Measurements from ENCODE around the gene CYTH4. TPM values are rescaled to one million over a fixed set of nuclear protein-coding genes. Genes with fewer than 3 reads are reported as not detected.
"Not testable (repeated sequence)": the region's sequence is repeated elsewhere in the genome, so short reads cannot be mapped to it uniquely, and the experiment has no call there.

CYTH4 gene
- total RNA-seq, 1 donor from 2014 or later: under 0.01 TPM

DNA sequence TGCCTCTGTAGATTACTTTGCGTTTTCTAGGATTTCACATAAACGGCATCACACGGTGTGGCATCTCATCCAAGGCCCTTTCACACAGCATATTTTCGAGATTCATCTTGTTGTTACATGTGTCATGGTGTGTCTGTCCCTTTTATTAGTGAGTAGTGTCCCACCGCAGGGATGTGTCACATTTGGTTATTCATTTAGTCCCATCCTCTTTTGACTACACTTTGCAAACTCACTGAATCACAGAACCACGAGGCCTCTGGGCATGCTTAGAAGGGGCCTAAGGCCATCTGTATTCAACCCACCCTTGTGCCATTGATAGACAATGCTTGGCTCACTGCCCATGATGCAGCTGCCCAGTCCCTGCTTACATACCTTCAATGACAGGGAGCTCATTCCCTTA, 34.1 kb upstream of the CYTH4 start:
- DNase-seq (ENCODE audit: low read depth, low spot score): no peak

- no peak for DNase-seq (ENCODE audit: low read depth, low spot score)
These were observed 32.3 kb upstream of the CYTH4 start for GRCh38 chr22:37249986-37250385.

DNA sequence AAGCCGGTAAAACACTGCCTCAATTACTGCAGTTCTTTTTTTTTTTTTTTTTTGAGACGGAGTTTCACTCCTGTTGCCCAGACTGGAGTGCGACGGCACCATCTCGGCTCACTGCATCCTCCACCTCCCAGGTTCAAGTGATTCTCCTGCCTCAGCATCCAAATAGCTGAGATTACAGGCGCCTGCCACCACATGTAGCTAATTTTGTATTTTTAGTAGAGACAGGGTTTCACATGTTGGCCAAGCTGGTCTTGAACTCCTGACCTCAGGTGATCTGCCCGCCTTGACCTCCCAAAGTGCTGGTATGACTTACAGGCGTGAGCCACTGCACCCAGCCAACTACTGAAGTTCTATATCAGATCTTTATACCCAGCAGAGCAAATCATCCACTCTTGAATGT, 30.5 kb upstream of the CYTH4 start:
- not testable (repeated sequence) for DNase-seq (ENCODE audit: low read depth, low spot score)

DNA sequence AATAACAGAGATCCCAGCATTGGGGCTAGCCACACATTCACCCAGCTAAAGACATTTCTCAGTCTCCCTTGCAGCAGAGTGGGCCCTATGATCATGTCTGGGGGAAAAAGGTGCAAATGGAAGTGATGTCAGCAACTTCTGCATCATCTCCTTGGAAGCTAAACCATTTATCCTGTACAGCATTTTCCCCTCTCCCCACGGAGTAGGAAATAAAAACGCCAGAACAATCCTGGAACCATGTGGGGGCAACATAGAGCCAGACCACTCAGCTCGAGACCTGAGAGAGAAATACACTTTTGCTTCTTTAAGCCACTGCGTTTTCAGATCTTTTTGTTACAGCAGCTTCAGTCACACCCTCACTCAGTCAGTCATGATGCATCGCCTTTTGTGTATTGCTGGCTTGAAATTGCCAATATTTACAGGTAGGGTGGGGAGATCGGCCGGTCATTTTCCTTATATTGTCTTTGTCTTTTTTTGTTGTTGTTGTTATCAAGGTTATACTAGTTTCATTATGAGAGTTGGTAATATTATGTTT, 29.1 kb upstream of the CYTH4 start:
- DNase-seq (ENCODE audit: low read depth, low spot score): no peak

GRCh38 chr22:37254209-37254866, 28.0 kb upstream of the CYTH4 start:
- peak; percentile 57 for DNase-seq (ENCODE audit: low read depth, low spot score)

- DNase-seq (ENCODE audit: low read depth, low spot score): peak; percentile 77
These were observed 27.5 kb upstream of the CYTH4 start for GRCh38 chr22:37254867-37255233.

- DNase-seq (ENCODE audit: low read depth, low spot score): no peak
These were observed 26.7 kb upstream of the CYTH4 start for GRCh38 chr22:37255558-37256006.

- DNase-seq (ENCODE audit: low read depth, low spot score): no peak
These were observed 26.1 kb upstream of the CYTH4 start for GRCh38 chr22:37256075-37256726.

DNA sequence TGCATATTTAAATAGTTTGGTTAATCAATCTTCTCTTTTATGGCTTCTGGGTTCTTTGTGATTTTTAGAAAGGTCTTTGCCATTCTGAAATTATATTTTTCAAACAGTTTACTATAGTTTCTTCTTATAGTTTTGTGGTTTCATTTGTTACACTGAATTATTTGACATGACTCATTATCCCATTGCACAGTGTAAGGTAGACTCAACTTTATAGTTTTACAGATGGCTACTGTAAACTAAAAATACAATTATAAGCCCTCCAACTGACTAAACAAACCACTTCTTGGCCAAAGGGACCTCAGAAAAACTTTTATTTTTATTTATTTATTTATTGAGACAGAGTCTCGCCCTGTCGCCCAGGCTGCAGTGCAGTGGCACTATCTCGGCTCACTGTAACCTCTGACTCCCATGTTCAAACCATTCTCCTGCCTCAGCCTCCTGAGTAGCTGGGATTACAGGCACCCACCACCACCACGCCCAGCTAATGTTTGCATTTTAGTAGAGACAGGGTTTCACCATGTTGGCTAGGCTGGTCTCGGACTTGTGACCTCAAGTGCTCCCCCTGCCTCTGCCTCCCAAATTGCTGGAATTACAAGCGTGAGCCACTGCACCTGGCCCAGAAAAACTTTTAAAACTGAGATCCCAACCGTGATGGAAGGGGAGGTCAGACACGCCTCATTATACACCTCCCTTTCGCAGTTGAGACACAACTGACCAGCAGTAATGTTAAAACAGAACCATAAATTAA, 24.1 kb upstream of the CYTH4 start:
- DNase-seq (ENCODE audit: low read depth, low spot score): no peak

DNA sequence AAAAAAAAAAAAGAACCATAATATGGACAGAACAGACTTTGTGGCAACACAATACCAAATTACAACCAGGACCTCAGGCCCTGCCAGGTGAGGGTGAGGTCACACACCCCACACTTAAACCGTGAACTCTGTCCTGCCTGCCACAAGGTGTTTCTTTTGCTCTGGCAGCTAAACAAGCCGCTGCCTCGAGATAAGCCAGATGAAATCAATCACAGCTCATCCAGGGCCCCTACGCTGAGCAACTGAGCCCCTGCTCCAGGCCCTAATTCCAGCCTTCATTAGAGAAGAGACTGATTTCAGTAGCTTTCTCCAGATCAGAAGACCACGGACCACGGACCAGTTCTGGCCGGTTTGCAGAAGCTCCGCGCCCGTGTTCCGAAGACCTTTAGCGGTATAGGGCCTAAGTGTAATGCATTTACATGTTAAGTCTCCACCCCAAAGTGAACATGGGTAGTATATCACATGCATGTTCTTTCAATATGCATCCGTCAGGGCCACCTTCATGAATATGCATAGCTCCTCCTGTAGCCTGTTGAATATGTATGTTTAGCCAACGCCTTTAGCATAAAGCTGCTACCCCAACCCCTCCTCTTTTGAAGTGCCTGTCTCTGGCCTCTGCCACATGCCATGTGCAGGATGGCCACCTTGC, 23.4 kb upstream of the CYTH4 start:
- no peak for DNase-seq (ENCODE audit: low read depth, low spot score)

GRCh38 chr22:37259540-37260029, 22.7 kb upstream of the CYTH4 start:
- no peak for DNase-seq (ENCODE audit: low read depth, low spot score)

- no peak for DNase-seq (ENCODE audit: low read depth, low spot score)
These were observed 22.0 kb upstream of the CYTH4 start for GRCh38 chr22:37260155-37260795.

- DNase-seq (ENCODE audit: low read depth, low spot score): no peak
These were observed 21.4 kb upstream of the CYTH4 start for GRCh38 chr22:37260901-37261336.

DNA sequence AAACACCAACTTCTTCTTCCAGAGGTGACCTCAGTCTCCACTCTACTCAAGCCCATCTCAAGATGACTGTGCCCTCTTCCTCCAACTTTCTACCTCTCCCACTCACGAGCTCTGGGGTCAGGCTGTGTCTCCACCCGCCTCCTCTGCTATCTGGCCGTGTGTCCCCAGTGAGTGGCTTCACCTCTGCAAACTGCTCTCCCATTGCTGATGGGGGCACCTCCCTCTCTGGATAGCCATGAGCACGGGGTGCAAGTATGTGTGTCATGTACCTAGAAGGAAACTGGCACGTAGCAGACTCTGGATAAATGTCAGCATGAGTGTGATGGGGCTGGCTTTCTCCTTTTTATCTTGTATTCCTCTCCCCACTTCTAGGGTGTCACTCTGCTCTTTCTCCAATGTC, 20.0 kb upstream of the CYTH4 start:
- no peak for DNase-seq (ENCODE audit: low read depth, low spot score)

- DNase-seq (ENCODE audit: low read depth, low spot score): no peak
These were observed 18.1 kb upstream of the CYTH4 start for GRCh38 chr22:37263966-37264887.

DNA sequence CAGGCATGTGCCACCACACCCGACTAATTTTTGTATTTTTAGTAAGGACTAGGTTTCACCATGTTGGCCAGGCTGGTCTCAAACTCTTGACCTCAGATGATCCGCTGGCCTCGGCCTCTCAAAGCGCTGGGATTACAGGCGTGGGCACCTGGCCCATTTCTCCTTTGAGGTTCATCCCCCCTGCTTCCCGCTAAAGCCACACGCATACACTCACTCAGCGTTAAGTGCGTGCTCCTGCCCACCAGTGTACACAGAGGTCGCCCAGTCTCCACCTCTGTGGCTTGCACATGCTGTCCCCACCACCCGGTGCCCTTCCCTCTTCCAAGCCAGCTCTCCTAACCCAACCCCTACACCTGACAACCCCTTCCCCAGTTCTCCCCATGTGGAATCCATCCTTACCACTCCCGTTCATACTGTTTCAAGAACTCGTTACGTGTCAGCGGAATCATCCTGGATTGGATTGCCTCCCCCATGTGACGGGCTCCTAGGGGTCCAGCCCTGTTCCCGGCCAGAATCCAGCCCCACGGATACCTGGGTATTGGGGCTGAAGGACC, 15.7 kb upstream of the CYTH4 start:
- no peak for DNase-seq (ENCODE audit: low read depth, low spot score)

GRCh38 chr22:37267135-37267587, 15.1 kb upstream of the CYTH4 start:
- DNase-seq (ENCODE audit: low read depth, low spot score): no peak

DNA sequence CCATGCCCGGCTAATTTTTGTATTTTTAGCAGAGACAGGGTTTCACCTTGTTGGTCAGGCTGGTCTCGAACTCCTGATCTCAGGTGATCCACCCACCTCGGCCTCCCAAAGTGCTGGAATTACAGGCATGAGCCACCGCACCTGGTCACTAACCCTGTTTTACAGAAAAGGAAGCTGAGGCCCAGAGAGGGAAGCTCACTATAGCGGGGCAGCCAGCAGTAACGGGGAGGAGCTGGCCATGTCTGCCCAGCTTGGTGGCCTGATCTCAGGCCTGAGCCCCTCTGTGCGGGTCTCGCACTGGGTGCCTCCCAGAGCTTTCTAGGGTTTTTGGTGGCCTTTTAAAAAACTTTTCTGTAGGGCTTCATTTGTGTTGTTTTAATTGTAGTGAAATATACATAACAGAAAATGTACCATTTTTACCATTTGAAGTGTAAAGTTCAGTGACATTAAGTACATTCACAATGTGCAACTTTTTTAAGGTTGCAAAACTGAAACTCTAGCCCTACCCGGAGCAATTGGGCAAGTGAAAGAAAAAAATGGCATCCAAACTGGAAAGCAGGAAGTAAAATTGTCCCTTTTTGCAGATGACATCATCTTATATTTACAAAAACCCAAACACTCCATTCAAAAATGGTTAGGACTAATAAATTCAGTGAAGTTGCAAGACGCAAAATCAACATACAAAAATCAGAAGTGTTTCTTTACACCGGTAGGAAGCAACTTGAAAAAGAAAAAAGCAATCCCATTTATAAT, 14.5 kb upstream of the CYTH4 start:
- no peak for DNase-seq (ENCODE audit: low read depth, low spot score)
